GM18519 (cell line): Measurements from ENCODE around the gene SPRR2F.
"Not testable (repeated sequence)": the region's sequence is repeated elsewhere in the genome, so short reads cannot be mapped to it uniquely, and the experiment has no call there.

Experiments
- ATAC-seq: cut with Tn5 transposase; IDR thresholded peaks from one replicate; pipeline ENCODE4 v1.9.1; 2021; ENCODE audit warnings: mild to moderate bottlenecking, moderate library complexity; ENCODE audit not compliant: unreplicated experiment, low FRiP score

SPRR2F gene

GRCh38 chr1:153113416-153113815 is at the start of gene SPRR2F:
Gene SPRR2F, minus strand, starts transcription at chr1:153113516. Its CDS starts 783 bp downstream, at chr1:153112733.
- no peak for ATAC-seq

GRCh38 chr1:153155541-153155940 is 42.2 kb upstream of the SPRR2F start:
- no peak for ATAC-seq

- no peak for ATAC-seq
Measured at GRCh38 chr1:153152481-153152880, 39.2 kb upstream of the SPRR2F start.

- no peak for ATAC-seq
Measured at GRCh38 chr1:153150846-153151245, 37.5 kb upstream of the SPRR2F start, which contains the start of gene SPRR2G. Gene SPRR2G, minus strand, starts transcription at chr1:153150890. Its CDS starts 780 bp downstream, at chr1:153150110.

GRCh38 chr1:153141377-153141776 is 28.1 kb upstream of the SPRR2F start:
- ATAC-seq: no peak

GRCh38 chr1:153140484-153140883 is 27.2 kb upstream of the SPRR2F start:
- no peak for ATAC-seq

GRCh38 chr1:153133743-153134142 is 20.4 kb upstream of the SPRR2F start:
- no peak for ATAC-seq

GRCh38 chr1:153133267-153133666 is 20.0 kb upstream of the SPRR2F start:
- ATAC-seq: no peak

- ATAC-seq: not testable (repeated sequence)
Measured at GRCh38 chr1:153128688-153129087, 15.4 kb upstream of the SPRR2F start.

- no peak for ATAC-seq
Measured at GRCh38 chr1:153127296-153127695, 14.0 kb upstream of the SPRR2F start.

- ATAC-seq: no peak
Measured at GRCh38 chr1:153125536-153125935, 12.2 kb upstream of the SPRR2F start.

GRCh38 chr1:153123793-153124192 is 10.5 kb upstream of the SPRR2F start:
- ATAC-seq: not testable (repeated sequence)

GRCh38 chr1:153122831-153123421 is 9.6 kb upstream of the SPRR2F start:
- no peak for ATAC-seq

GRCh38 chr1:153120945-153121344 is 7.6 kb upstream of the SPRR2F start:
- no peak for ATAC-seq

- ATAC-seq: no peak
Measured at GRCh38 chr1:153119491-153119971, 6.2 kb upstream of the SPRR2F start.

- not testable (repeated sequence) for ATAC-seq
Measured at GRCh38 chr1:153115264-153115663, 1.9 kb upstream of the SPRR2F start.

GRCh38 chr1:153112454-153112853 is 862 bp downstream of the SPRR2F start:
- not testable (repeated sequence) for ATAC-seq

GRCh38 chr1:153100245-153100644 is 13.1 kb downstream of the SPRR2F start:
- ATAC-seq: no peak

GRCh38 chr1:153099461-153100045 is 13.8 kb downstream of the SPRR2F start:
- ATAC-seq: no peak

- no peak for ATAC-seq
Measured at GRCh38 chr1:153095764-153096163, 17.6 kb downstream of the SPRR2F start.

GRCh38 chr1:153094426-153094825 is 18.9 kb downstream of the SPRR2F start, which contains the start of gene SPRR2E:
Gene SPRR2E, minus strand, starts transcription at chr1:153094526. Its CDS starts 775 bp downstream, at chr1:153093751.
- no peak for ATAC-seq

- ATAC-seq: no peak
Measured at GRCh38 chr1:153087652-153088051, 25.7 kb downstream of the SPRR2F start.
